H1 (cell line): Measurements from ENCODE around the gene OLFM3. TPM values are rescaled to one million over a fixed set of nuclear protein-coding genes. Genes with fewer than 3 reads are reported as not detected.

Experiments used
- CTCF ChIA-PET: fragments of 300-600 bp; sonication (Branson Sonifier 250); formaldehyde crosslinking; loops from one replicate; lab custom pipeline; 2021; ENCODE audit not compliant: partially characterized antibody; lab: Charles Lee
- POLR2A ChIA-PET: fragments of 300-600 bp; sonication (Branson Sonifier 250); formaldehyde crosslinking; loops from one replicate; lab custom pipeline; 2021; ENCODE audit warnings: inconsistent platforms; ENCODE audit not compliant: partially characterized antibody; lab: Charles Lee
- DNase-seq, 2 experiments: peaks; one replicate each; pipeline versions ENCODE4 v3.0.0 to v3.0.0-alpha.2; 2010 to 2022; ENCODE audit warnings: low spot score in 2 of 2, low read depth in 1 of 2, mixed read lengths in 1 of 2
- FAIRE-seq: peaks from 2 replicates; lab custom pipeline; 2011; peaks lifted over from hg19 to GRCh38; lab: Jason Lieb, UNC
- H2AFZ ChIP-seq: 2 replicates; pipeline ENCODE4 v1.8.1; 2012; ENCODE audit warnings: low read length, inconsistent platforms
- H2AK5ac ChIP-seq: 2 replicates; pipeline ENCODE4 v1.6.1; 2013; ENCODE audit warnings: low read depth, low read length
- H2BK120ac ChIP-seq: replicated peaks from 2 replicates; pipeline ENCODE3; 2013; ENCODE audit warnings: low read depth, low read length, inconsistent platforms
- H2BK12ac ChIP-seq: 2 replicates; pipeline ENCODE4 v1.6.1; 2013; ENCODE audit warnings: low read depth, low read length
- H2BK15ac ChIP-seq: 2 replicates; pipeline ENCODE4 v1.6.1; 2013; ENCODE audit warnings: low read length
- H2BK20ac ChIP-seq: 2 replicates; pipeline ENCODE4 v1.6.1; 2013; ENCODE audit warnings: low read length
- H2BK5ac ChIP-seq: 2 replicates; pipeline ENCODE4 v1.6.1; 2013; ENCODE audit warnings: low read depth, low read length
- H3K14ac ChIP-seq: 2 replicates; pipeline ENCODE4 v1.6.1; 2013; ENCODE audit warnings: inconsistent platforms; ENCODE audit not compliant: insufficient read length
- H3K18ac ChIP-seq: 2 replicates; pipeline ENCODE4 v1.6.1; 2013; ENCODE audit warnings: low read length; ENCODE audit errors: extremely low read depth
- H3K23ac ChIP-seq: 2 replicates; pipeline ENCODE4 v1.6.1; 2013; ENCODE audit warnings: inconsistent platforms; ENCODE audit not compliant: insufficient read length
- H3K23me2 ChIP-seq: 2 replicates; pipeline ENCODE4 v1.6.1; 2013; ENCODE audit warnings: low read depth, low read length
- H3K27ac ChIP-seq: 2 replicates; pipeline ENCODE4 v1.6.1; 2011; ENCODE audit warnings: low read depth, low read length, inconsistent platforms
- H3K27me3 ChIP-seq, 4 experiments: replicated peaks in 1 of 4; 1 replicate in 1 of 4; 2 replicates in 3 of 4; pipeline versions ENCODE4 v1.6.1 to v1.8.1; 2011 to 2013; ENCODE audit warnings: low read length in 3 of 4, mild to moderate bottlenecking in 3 of 4, inconsistent platforms in 2 of 4, mixed read lengths in 2 of 4, moderate library complexity in 1 of 4; ENCODE audit not compliant: control insufficient read depth in 3 of 4, insufficient read depth in 3 of 4; ENCODE audit errors: extremely low read depth in 1 of 4
- H3K36me3 ChIP-seq, 4 experiments: 2 replicates each; pipeline versions ENCODE4 v1.6.1 to v1.8.1; 2011 to 2013; ENCODE audit warnings: mild to moderate bottlenecking in 4 of 4, low read length in 3 of 4, moderate library complexity in 2 of 4, control low read depth in 1 of 4, inconsistent platforms in 1 of 4; ENCODE audit not compliant: insufficient read depth in 4 of 4, control insufficient read depth in 2 of 4
- H3K4ac ChIP-seq: replicated peaks from 2 replicates; pipeline ENCODE3; 2013; ENCODE audit warnings: low read length, low read depth, mixed read lengths, inconsistent platforms; ENCODE audit not compliant: insufficient read length
- H3K4me1 ChIP-seq, 4 experiments: replicated peaks in 1 of 4; 1 replicate in 1 of 4; 2 replicates in 3 of 4; pipeline versions ENCODE4 v1.6.1 to v1.8.1; 2011 to 2013; ENCODE audit warnings: low read length in 3 of 4, inconsistent platforms in 2 of 4, mixed read lengths in 1 of 4; ENCODE audit not compliant: insufficient read depth in 4 of 4, control insufficient read depth in 3 of 4
- H3K4me2 ChIP-seq, 2 experiments: 2 replicates each; pipeline versions ENCODE4 v1.6.1 to v1.8.1; 2011 to 2013; ENCODE audit warnings: low read depth in 2 of 2, low read length in 2 of 2, control low read depth in 1 of 2, inconsistent platforms in 1 of 2, mild to moderate bottlenecking in 1 of 2; ENCODE audit not compliant: insufficient read depth in 1 of 2
- H3K4me3 ChIP-seq, 4 experiments: fragments of 200-600, 300-600 bp in 1 of 4; sonication (generic), shearing (Covaris generic), sonication (Bioruptor Twin) in 1 of 4; 2 replicates each; pipeline versions ENCODE4 v1.5.1 to v1.8.1; 2011 to 2016; ENCODE audit warnings: low read length in 4 of 4, low read depth in 3 of 4, control low read depth in 2 of 4, inconsistent platforms in 2 of 4, mild to moderate bottlenecking in 2 of 4, mixed read lengths in 1 of 4, moderate library complexity in 1 of 4; ENCODE audit not compliant: insufficient read depth in 2 of 4; ENCODE audit errors: extremely low read depth in 1 of 4
- H3K56ac ChIP-seq: replicated peaks from 2 replicates; pipeline ENCODE3; 2013; ENCODE audit warnings: low read depth, mild to moderate bottlenecking, mixed read lengths, low read length, inconsistent platforms; ENCODE audit not compliant: insufficient read length
- H3K79me1 ChIP-seq: 2 replicates; pipeline ENCODE4 v1.6.1; 2013; ENCODE audit warnings: low read depth, low read length, control low read depth
- H3K79me2 ChIP-seq, 2 experiments: 2 replicates each; pipeline versions ENCODE4 v1.6.1 to v1.8.1; 2012 to 2013; ENCODE audit warnings: low read length in 2 of 2, mild to moderate bottlenecking in 2 of 2, inconsistent platforms in 1 of 2; ENCODE audit not compliant: insufficient read depth in 2 of 2, control insufficient read depth in 1 of 2
- H3K9ac ChIP-seq, 4 experiments: replicated peaks in 1 of 4; 1 replicate in 1 of 4; 2 replicates in 3 of 4; pipeline versions ENCODE4 v1.6.1 to v1.8.1; 2011 to 2013; ENCODE audit warnings: low read depth in 3 of 4, low read length in 3 of 4, control low read depth in 2 of 4, mild to moderate bottlenecking in 2 of 4, moderate library complexity in 2 of 4, inconsistent platforms in 1 of 4; ENCODE audit errors: extremely low read depth in 1 of 4
- H3K9me3 ChIP-seq, 2 experiments: 2 replicates each; pipeline versions ENCODE4 v1.6.1 to v1.8.1; 2012 to 2013; ENCODE audit warnings: mild to moderate bottlenecking in 2 of 2, moderate library complexity in 2 of 2, control low read depth in 1 of 2, inconsistent platforms in 1 of 2, low read depth in 1 of 2, low read length in 1 of 2, mixed read lengths in 1 of 2; ENCODE audit not compliant: insufficient read depth in 2 of 2
- H4K20me1 ChIP-seq, 2 experiments: replicated peaks in 1 of 2; 2 replicates each; pipeline versions ENCODE3 to v1.8.1; 2011 to 2013; ENCODE audit warnings: inconsistent platforms in 2 of 2, low read length in 2 of 2, mild to moderate bottlenecking in 1 of 2; ENCODE audit not compliant: insufficient read depth in 2 of 2, control insufficient read depth in 1 of 2
- H4K5ac ChIP-seq: 2 replicates; pipeline ENCODE4 v1.6.1; 2013; ENCODE audit warnings: low read length, low read depth, mixed read lengths, inconsistent platforms; ENCODE audit not compliant: insufficient read length
- H4K8ac ChIP-seq: 2 replicates; pipeline ENCODE4 v1.8.0; 2013; ENCODE audit warnings: mild to moderate bottlenecking, moderate library complexity, low read length, inconsistent platforms; ENCODE audit not compliant: insufficient read depth; ENCODE audit errors: extremely low read depth
- H4K91ac ChIP-seq: replicated peaks from 2 replicates; pipeline ENCODE3; 2013; ENCODE audit warnings: low read length, mixed read lengths, inconsistent platforms; ENCODE audit not compliant: insufficient read length
- ASH2L ChIP-seq: fragments of 200-600, 300-600 bp; sonication (generic); IDR thresholded peaks from one replicate; pipeline ENCODE4 v1.7.1; 2017; ENCODE audit warnings: low read length
- ATF2 ChIP-seq: IDR thresholded peaks from 2 replicates; pipeline ENCODE4 v1.6.1; 2012; ENCODE audit warnings: low read length, inconsistent platforms
- BACH1 ChIP-seq: IDR thresholded peaks from 2 replicates; pipeline ENCODE4 v1.6.1; 2012; ENCODE audit warnings: low read length, improper control_type of control experiment
- CBX5 ChIP-seq: fragments of 300-800, 300-1000 bp; sonication (generic); IDR thresholded peaks from 2 replicates; pipeline ENCODE4 v1.7.1; 2016; ENCODE audit warnings: antibody characterized with exemption, low read length, low read depth
- CBX8 ChIP-seq: fragments of 300-800, 300-1000 bp; sonication (generic); IDR thresholded peaks from 2 replicates; pipeline ENCODE4 v1.7.1; 2016; ENCODE audit warnings: low read depth, low read length, borderline replicate concordance
- HDAC2 ChIP-seq, 2 experiments: fragments of 300-600 bp in 1 of 2; sonication (generic) in 1 of 2; IDR thresholded peaks; 2 replicates each; pipeline ENCODE4 v1.6.1; 2011 to 2012; ENCODE audit warnings: low read depth in 2 of 2, low read length in 2 of 2, mild to moderate bottlenecking in 2 of 2, moderate library complexity in 2 of 2, borderline replicate concordance in 1 of 2, inconsistent platforms in 1 of 2
- JUND ChIP-seq: IDR thresholded peaks from 2 replicates; pipeline ENCODE4 v1.6.1; 2011; ENCODE audit warnings: mild to moderate bottlenecking, improper control_type of control experiment, low read length
- NANOG ChIP-seq: IDR thresholded peaks from 2 replicates; pipeline ENCODE4 v1.6.1; 2011; ENCODE audit warnings: low read length, low read depth, mild to moderate bottlenecking, inconsistent platforms; ENCODE audit not compliant: insufficient read depth, poor library complexity, severe bottlenecking
- POLR2A ChIP-seq, 2 experiments: IDR thresholded peaks; 1 replicate in 1 of 2; 2 replicates in 1 of 2; pipeline ENCODE4 v1.6.1; 2011; ENCODE audit warnings: low read depth in 2 of 2, low read length in 2 of 2, mild to moderate bottlenecking in 2 of 2; ENCODE audit errors: control extremely low read depth in 1 of 2
- POU5F1 ChIP-seq: IDR thresholded peaks from 2 replicates; pipeline ENCODE4 v1.6.1; 2011; ENCODE audit warnings: low read depth, mild to moderate bottlenecking, low read length, moderate library complexity
- RNF2 ChIP-seq: fragments of 200-900, 300-1000 bp; sonication (generic); IDR thresholded peaks from 2 replicates; pipeline ENCODE4 v1.7.1; 2016; ENCODE audit warnings: borderline replicate concordance, low read depth, mild to moderate bottlenecking, antibody characterized with exemption, low read length; ENCODE audit not compliant: poor library complexity, severe bottlenecking; ENCODE audit errors: missing control alignments
- SIX5 ChIP-seq: IDR thresholded peaks from 2 replicates; pipeline ENCODE4 v1.6.1; 2011; ENCODE audit warnings: mild to moderate bottlenecking, low read depth, low read length
- SP2 ChIP-seq: IDR thresholded peaks from 2 replicates; pipeline ENCODE4 v1.6.1; 2012; ENCODE audit warnings: mild to moderate bottlenecking, low read length, inconsistent platforms
- TBP ChIP-seq: IDR thresholded peaks from 2 replicates; pipeline ENCODE4 v1.6.1; 2011; ENCODE audit warnings: low read depth, low read length, improper control_type of control experiment
- ZNF274 ChIP-seq: IDR thresholded peaks from 2 replicates; pipeline ENCODE4 v1.7.0; 2012; ENCODE audit warnings: low read length, borderline replicate concordance; ENCODE audit errors: extremely low read depth
- polyA plus RNA-seq, 7 experiments: library from polyadenylated mRNA; depleted of rRNA in 3 of 7; stranded (reverse) in 5 of 7; unstranded in 2 of 7; fragments of >200 nt in 5 of 7; fragments of 200-250 nt in 2 of 7; gene quantifications; 1 replicate in 5 of 7; 2 replicates in 1 of 7; 4 replicates in 1 of 7; pipeline versions ENCODE4 v1.2.1 to v1.2.3, GENCODE V29; 2011 to 2013; ENCODE audit warnings: missing spikeins in 2 of 7, mixed read lengths in 2 of 7
- total RNA-seq: library from RNA; stranded (reverse); fragmentation: NEBNext Ultra II Directional; extraction: Animal tissue kit (Norgen Biotek cat#: 25700); gene quantifications from 2 replicates; pipeline ENCODE4 v1.2.1, GENCODE V29; 2021

OLFM3 gene
- total and polyA plus RNA-seq, 2 of the 8 experiments (the other 6 are each of a cell fraction or from before 2014, with no cell fraction given) = 0.30 to 0.32 TPM

DNA sequence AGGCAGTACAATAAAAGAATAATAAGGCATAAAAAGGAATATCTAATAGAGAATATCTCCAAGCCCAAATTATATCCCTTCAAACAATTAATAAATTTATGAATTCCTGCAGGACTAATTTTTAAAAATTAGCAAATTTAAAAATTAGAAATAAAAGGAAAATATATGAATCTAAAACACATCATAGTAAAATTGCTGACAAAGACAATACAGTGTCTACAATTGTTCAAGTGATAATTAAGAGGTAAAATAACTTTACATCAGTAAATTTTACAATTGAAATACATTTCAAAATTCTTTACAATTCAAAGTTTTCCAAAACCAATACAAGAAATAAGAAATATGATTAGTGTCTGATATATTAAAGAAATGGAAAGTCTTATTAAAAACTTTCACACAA lies 22.8 kb upstream of the OLFM3 start:
- ChIA-PET CTCF (no interaction called here), POLR2A (no interaction called here)
- Histone ChIP-seq H3K23me2 (no peaks in the 10 kb centered on the region), H3K79me1 (no peaks in the 10 kb centered on the region), H3K4ac (no peak overlapping the region), H3K18ac (no peak overlapping the region), H3K4me2 (no peak overlapping the region), H3K4me3 (no peak overlapping the region), H2BK12ac (no peak overlapping the region), H3K27ac (no peak overlapping the region), H4K5ac (no peak overlapping the region), H3K23ac (no peak overlapping the region), H3K56ac (no peak overlapping the region), H2AFZ (no peak overlapping the region), H2BK20ac (no peak overlapping the region), H3K4me1 (no peaks in the 10 kb centered on the region), H4K91ac (no peak overlapping the region), H3K79me2 (no peaks in the 10 kb centered on the region), H3K36me3 (no peaks in the 10 kb centered on the region), H3K27me3 (no peaks in the 10 kb centered on the region), H2BK5ac (no peak overlapping the region), H4K20me1 (no peaks in the 10 kb centered on the region), H2BK15ac (no peak overlapping the region), H3K9ac (no peak overlapping the region), H3K14ac (no peak overlapping the region), H3K9me3 (no peaks in the 10 kb centered on the region), H2BK120ac (no peak overlapping the region), H2AK5ac (no peak overlapping the region), H4K8ac (no peak overlapping the region)
- DNase-seq (no peak), FAIRE-seq (no peak)
- TF ChIP-seq TBP (no peak), CBX5 (no peak), ASH2L (no peak), BACH1 (no peak), JUND (no peak), ZNF274 (no peak), SIX5 (no peak), CBX8 (no peak), NANOG (no peak), ATF2 (no peak), POLR2A (IDR thresholded peaks at IDR 0.05; ENCODE audit: control extremely low read depth in 1 of 2, low read depth in 2 of 2, low read length in 2 of 2) (no peak), SP2 (no peak), POU5F1 (no peak), RNF2 (no peak), HDAC2 (IDR thresholded peaks at IDR 0.05; ENCODE audit: borderline replicate concordance in 1 of 2, low read depth in 2 of 2, low read length in 2 of 2) (no peak)
